K562 (cell line): ENCODE data around the gene PRCC. TPM values are rescaled to one million over a fixed set of nuclear protein-coding genes. Genes with fewer than 3 reads are reported as not detected.

ENCODE experiments used
- CREB3L1 ChIP-seq: fragments of 450-650 bp; IDR thresholded peaks from 2 replicates; pipeline ENCODE4 v1.6.1; 2014; ENCODE audit warnings: low read depth, mild to moderate bottlenecking, moderate library complexity, borderline replicate concordance
- CREBBP ChIP-seq: IDR thresholded peaks from one replicate; pipeline ENCODE4 v1.6.1; 2012; ENCODE audit warnings: low read depth, mild to moderate bottlenecking, control low read depth, inconsistent platforms, low read length
- DEAF1 ChIP-seq: fragments of 450-650 bp; formaldehyde crosslinking; IDR thresholded peaks from 2 replicates; pipeline ENCODE4 v1.4.0; 2020; ENCODE audit warnings: mild to moderate bottlenecking, moderate library complexity
- EP300 ChIP-seq: IDR thresholded peaks from 2 replicates; pipeline ENCODE4 v1.6.1; 2012; ENCODE audit warnings: low read length, improper control_type of control experiment
- GATA2 ChIP-seq: sonication (generic); formaldehyde crosslinking; IDR thresholded peaks from 2 replicates; pipeline ENCODE4 v1.4.0; 2020; ENCODE audit warnings: mild to moderate bottlenecking, missing genetic modification reagents
- KDM1A ChIP-seq, 2 experiments: fragments of 450-650 bp; IDR thresholded peaks; 2 replicates each; pipeline ENCODE4 v1.6.1; 2016; ENCODE audit warnings: mild to moderate bottlenecking in 2 of 2
- NBN ChIP-seq: fragments of 450-650 bp; IDR thresholded peaks from 2 replicates; pipeline ENCODE4 v1.6.1; 2016; ENCODE audit warnings: low read depth, mild to moderate bottlenecking
- NCOA6 ChIP-seq: fragments of 450-650 bp; IDR thresholded peaks from 2 replicates; pipeline ENCODE4 v1.6.1; 2017; ENCODE audit warnings: mild to moderate bottlenecking
- NR3C1 ChIP-seq: sonication (generic); formaldehyde crosslinking; IDR thresholded peaks from 2 replicates; pipeline ENCODE4 v1.8.1; 2022; ENCODE audit warnings: missing genetic modification reagents
- TEAD4 ChIP-seq, 2 experiments: sonication (generic) in 1 of 2; formaldehyde crosslinking in 1 of 2; IDR thresholded peaks; 2 replicates each; pipeline versions ENCODE4 v1.6.1 to v1.8.0; 2012 to 2022; ENCODE audit warnings: borderline replicate concordance in 1 of 2, inconsistent platforms in 1 of 2, low read length in 1 of 2, mild to moderate bottlenecking in 1 of 2, missing genetic modification reagents in 1 of 2
- VEZF1 ChIP-seq: fragments of 200-800 bp; sonication (Bioruptor generic); IDR thresholded peaks from 2 replicates; pipeline ENCODE4 v1.6.1; 2017; ENCODE audit warnings: missing genetic modification characterization, missing compliant biosample characterization
- XRCC5 ChIP-seq: fragments of 200-400 bp; formaldehyde crosslinking; IDR thresholded peaks from 2 replicates; pipeline ENCODE4 v1.6.1; 2017; ENCODE audit warnings: low read depth, mild to moderate bottlenecking, low read length
- ZBTB26 ChIP-seq: fragments of 450-650 bp; formaldehyde crosslinking; IDR thresholded peaks from 2 replicates; pipeline ENCODE4 v1.4.0; 2022; ENCODE audit warnings: missing genetic modification characterization
- ZBTB8A ChIP-seq: fragments of 450-650 bp; IDR thresholded peaks from 2 replicates; pipeline ENCODE4 v1.6.1; 2018; ENCODE audit warnings: mild to moderate bottlenecking, moderate library complexity; ENCODE audit not compliant: partially characterized antibody
- ZKSCAN3 ChIP-seq: fragments of 250-450 bp; sonication (Bioruptor Pico); IDR thresholded peaks from 2 replicates; pipeline ENCODE4 v1.4.0; 2020
- ZMIZ1 ChIP-seq, 2 experiments: fragments of 150-350 bp in 1 of 2; IDR thresholded peaks; 2 replicates each; pipeline ENCODE4 v1.6.1; 2012 to 2016; ENCODE audit warnings: low read depth in 2 of 2, low read length in 2 of 2, mild to moderate bottlenecking in 1 of 2, moderate library complexity in 1 of 2
- ZNF217 ChIP-seq: sonication (generic); formaldehyde crosslinking; IDR thresholded peaks from 2 replicates; pipeline ENCODE4 v1.8.0; 2022; ENCODE audit warnings: mild to moderate bottlenecking, missing genetic modification reagents
- ZNF324 ChIP-seq: fragments of 250-450 bp; sonication (Bioruptor Pico); IDR thresholded peaks from 2 replicates; pipeline ENCODE4 v1.4.0; 2020; ENCODE audit warnings: mild to moderate bottlenecking
- polyA plus RNA-seq, 8 experiments: library from polyadenylated mRNA; depleted of rRNA in 4 of 8; stranded (reverse) in 5 of 8; unstranded in 3 of 8; fragments of >200 nt; fragmentation: Nextera tagmentation in 2 of 8; fragmentation: Illumina TruSeq in 1 of 8; extraction: Ambion mirVana in 2 of 8; extraction: Trizol in 1 of 8; gene quantifications; 2 replicates each; pipeline versions ENCODE4 v1.2.1 to v1.2.3, GENCODE V29; 2011 to 2014; ENCODE audit warnings: inconsistent platforms in 1 of 8, missing spikeins in 1 of 8
- total RNA-seq, 7 experiments: library from RNA; depleted of rRNA in 6 of 7; stranded (reverse); fragments of >200 nt in 6 of 7; fragmentation: Illumina TruSeq in 2 of 7; extraction: Trizol in 2 of 7; gene quantifications; 2 replicates each; pipeline versions ENCODE4 v1.2.1 to v1.2.3, GENCODE V29; 2011 to 2021; ENCODE audit warnings: low replicate concordance in 1 of 7

PRCC gene
- total and polyA plus RNA-seq, 9 of the 15 experiments (the other 6 are each of a cell fraction or from before 2014, with no cell fraction given), result 23.9 to 201 (median 41.1) TPM

- peak; percentile 29 for TF ChIP-seq EP300
- 0 out of 4 replicates have a peak, but pooled peaks of 1 of the 2 experiments have one; percentile 33 for TF ChIP-seq ZMIZ1 (IDR thresholded peaks at IDR 0.05; ENCODE audit: low read depth in 2 of 2, low read length in 2 of 2)
- no peak for TF ChIP-seq CREB3L1
- TF ChIP-seq NR3C1 (CRISPR knock-in tag), result no peak
- no peak for TF ChIP-seq ZBTB8A
- TF ChIP-seq DEAF1, result peak; percentile 85
- no peak for TF ChIP-seq ZNF324 (CRISPR knock-in tag)
- TF ChIP-seq ZNF217, result no peak
- 0 out of 2 replicates have a peak, but pooled peaks have one; percentile 23 for TF ChIP-seq XRCC5
- no peak for TF ChIP-seq ZBTB26
- TF ChIP-seq NBN, result peak; percentile 48; the same call in 1 of the 2 replicates
- peak; percentile 27 to 55; a peak in 2 of 4 replicates for TF ChIP-seq KDM1A (IDR thresholded peaks at IDR 0.05)
- TF ChIP-seq CREBBP, result no peak
- no peak for TF ChIP-seq ZKSCAN3 (CRISPR knock-in tag)
- no peak for TF ChIP-seq NCOA6
- TF ChIP-seq TEAD4 (IDR thresholded peaks at IDR 0.05; ENCODE audit: low read length), result peak; percentile 24; the same call in 1 of the 2 replicates
- TF ChIP-seq TEAD4 (CRISPR knock-in tag; IDR thresholded peaks at IDR 0.05; ENCODE audit: borderline replicate concordance), result no peak
- peak; percentile 46 for TF ChIP-seq VEZF1
- peak; percentile 83 for TF ChIP-seq GATA2 (CRISPR knock-in tag)
Observed at GRCh38 chr1:156797212-156797871, 30.0 kb downstream of the PRCC start (continued).
